Neutrophil (primary cell): ENCODE data around the gene TRIM51G.
"Not testable (repeated sequence)": the region's sequence is repeated elsewhere in the genome, so short reads cannot be mapped to it uniquely, and the experiment has no call there.

Source experiments
- H3K27ac ChIP-seq: fragments of 200-600 bp; sonication (generic); 2 replicates; pipeline ENCODE4 v1.5.1; 2016; ENCODE audit warnings: mild to moderate bottlenecking, moderate library complexity
- H3K27me3 ChIP-seq: fragments of 200-600 bp; sonication (generic); 2 replicates; pipeline ENCODE4 v1.6.0; 2016; ENCODE audit warnings: mild to moderate bottlenecking
- H3K36me3 ChIP-seq: fragments of 200-600 bp; sonication (generic); 2 replicates; pipeline ENCODE4 v1.5.1; 2017
- H3K4me1 ChIP-seq, 2 experiments: fragments of 200-600 bp in 1 of 2; sonication (generic) in 1 of 2; 1 replicate in 1 of 2; 2 replicates in 1 of 2; pipeline versions ENCODE4 v1.5.1 to v1.6.1; 2013 to 2016; ENCODE audit warnings: low read depth in 1 of 2, low read length in 1 of 2, mild to moderate bottlenecking in 1 of 2, moderate library complexity in 1 of 2; ENCODE audit not compliant: control insufficient read depth in 1 of 2, insufficient read depth in 1 of 2
- H3K4me3 ChIP-seq, 2 experiments: fragments of 200-600 bp in 1 of 2; sonication (generic) in 1 of 2; 1 replicate in 1 of 2; 2 replicates in 1 of 2; pipeline ENCODE4 v1.5.1; 2013 to 2016; ENCODE audit warnings: low read depth in 1 of 2, low read length in 1 of 2, mild to moderate bottlenecking in 1 of 2, moderate library complexity in 1 of 2
- H3K9me3 ChIP-seq: fragments of 200-600 bp; sonication (generic); 2 replicates; pipeline ENCODE4 v1.5.1; 2016

Gene TRIM51G

GRCh38 chr11:48983785-48984184, at the start of gene TRIM51G:
Gene TRIM51G (minus strand): TSS chr11:48983885. CDS start chr11:48981695, 2,190 bp downstream.
- not testable (repeated sequence) for H3K4me1 ChIP-seq, H3K9me3 ChIP-seq, H3K4me3 ChIP-seq, H3K36me3 ChIP-seq, H3K27me3 ChIP-seq, H3K27ac ChIP-seq

GRCh38 chr11:49028523-49028922, 44.8 kb upstream of the TRIM51G start, which contains the start of gene TRIM49B:
Gene TRIM49B (plus strand): TSS chr11:49028823. CDS start chr11:49031600, 2,777 bp downstream.
- H3K4me1 ChIP-seq, H3K36me3 ChIP-seq, H3K27me3 ChIP-seq, H3K27ac ChIP-seq, H3K4me3 ChIP-seq, H3K9me3 ChIP-seq: not testable (repeated sequence)

GRCh38 chr11:48968592-48968991, 15.1 kb downstream of the TRIM51G start:
- H3K4me3 ChIP-seq, H3K36me3 ChIP-seq, H3K9me3 ChIP-seq, H3K27ac ChIP-seq, H3K27me3 ChIP-seq, H3K4me1 ChIP-seq: not testable (repeated sequence)

GRCh38 chr11:48955315-48956049, 28.2 kb downstream of the TRIM51G start:
- H3K4me3 ChIP-seq, H3K36me3 ChIP-seq, H3K27ac ChIP-seq, H3K27me3 ChIP-seq, H3K4me1 ChIP-seq, H3K9me3 ChIP-seq: not testable (repeated sequence)

GRCh38 chr11:48945796-48946195, 37.9 kb downstream of the TRIM51G start:
- H3K4me3 ChIP-seq, H3K36me3 ChIP-seq, H3K27ac ChIP-seq, H3K27me3 ChIP-seq, H3K9me3 ChIP-seq, H3K4me1 ChIP-seq: not testable (repeated sequence)
